Activated T-cell treated with anti-CD3 and anti-CD28 coated beads, Interleukin-2, amount 50 U/mL, for 1 hour (primary cell): Measurements from ENCODE around the gene SLC9A8.
"Not testable (repeated sequence)": the region's sequence is repeated elsewhere in the genome, so short reads cannot be mapped to it uniquely, and the experiment has no call there.

ENCODE experiments used
- DNase-seq: peaks from one replicate; pipeline ENCODE4 v3.0.0-alpha.2; 2020

Gene SLC9A8

DNA sequence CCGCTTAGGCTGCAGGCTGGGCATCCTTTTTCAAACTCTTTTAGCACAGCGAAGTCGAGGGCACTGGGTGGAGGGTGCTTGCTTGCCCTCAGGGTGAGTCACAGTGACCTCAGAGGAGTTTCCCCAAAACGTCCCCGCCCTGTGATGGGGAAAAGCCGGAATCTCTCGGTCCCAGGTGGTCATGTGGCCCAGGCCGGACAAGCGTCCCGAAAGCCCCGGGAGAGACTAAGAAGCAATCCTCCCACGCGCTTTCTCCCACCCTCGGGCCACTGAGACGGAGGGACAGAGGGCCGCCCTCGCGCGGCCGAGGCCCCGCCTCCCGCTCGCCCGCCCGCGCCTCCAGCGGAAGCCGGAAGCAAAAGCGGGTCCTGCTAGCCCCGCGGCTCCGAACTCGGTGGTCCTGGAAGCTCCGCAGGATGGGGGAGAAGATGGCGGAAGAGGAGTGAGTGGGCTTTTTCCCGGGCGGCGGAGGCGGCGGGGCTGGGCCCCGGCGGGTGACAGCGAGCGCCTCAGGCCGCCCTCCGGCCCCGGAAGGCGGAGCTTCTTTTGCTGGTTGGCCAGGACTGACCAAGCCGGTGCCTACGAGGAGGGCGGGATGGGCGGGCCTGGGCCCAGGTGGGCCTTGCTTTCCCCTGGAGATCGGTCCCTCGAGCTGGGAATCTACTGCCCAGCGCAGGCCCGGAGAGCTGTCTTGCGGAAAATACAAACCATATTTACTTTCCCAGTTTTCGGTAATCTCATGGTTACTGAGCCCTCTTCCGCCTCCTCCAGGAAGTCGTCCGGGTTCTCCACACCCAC, at the start of gene SLC9A8:
SLC9A8 (plus strand) TSS at position 322 of the 798 bp plus-strand sequence; CDS start at position 417, 95 bp downstream.
- DNase-seq = peak; percentile 83

- DNase-seq = no peak
Measured at GRCh38 chr20:49762940-49763766, 49.5 kb upstream of the SLC9A8 start.

GRCh38 chr20:49765413-49765736, 47.3 kb upstream of the SLC9A8 start:
- DNase-seq = no peak

GRCh38 chr20:49765846-49766541, 46.6 kb upstream of the SLC9A8 start:
- DNase-seq = no peak

DNA sequence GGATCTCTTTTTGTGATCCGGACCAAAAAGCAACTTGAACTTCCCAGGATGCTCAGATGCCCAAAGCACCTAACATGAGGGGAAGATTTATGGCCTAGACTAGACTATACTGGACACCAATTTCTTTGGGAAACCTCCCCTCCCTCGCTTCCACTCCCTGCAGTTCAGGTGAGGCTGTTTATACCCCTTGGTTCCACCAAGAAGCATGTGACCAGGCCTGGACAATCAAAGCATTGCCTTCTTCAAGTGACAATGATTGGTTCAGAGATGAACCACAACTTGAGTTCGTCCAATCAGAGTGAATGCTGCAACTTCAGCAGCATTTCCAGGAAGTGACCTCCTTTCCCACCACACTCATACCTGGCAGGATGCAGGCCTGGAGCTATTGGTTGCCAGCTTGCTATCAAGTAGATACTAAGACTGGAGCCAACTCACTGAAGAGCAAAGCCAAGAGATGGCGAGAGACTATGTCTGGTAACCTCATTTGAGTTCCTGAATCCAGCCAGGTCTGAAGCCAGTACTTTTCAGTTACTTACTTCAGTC, 45.6 kb upstream of the SLC9A8 start:
- no peak for DNase-seq

DNA sequence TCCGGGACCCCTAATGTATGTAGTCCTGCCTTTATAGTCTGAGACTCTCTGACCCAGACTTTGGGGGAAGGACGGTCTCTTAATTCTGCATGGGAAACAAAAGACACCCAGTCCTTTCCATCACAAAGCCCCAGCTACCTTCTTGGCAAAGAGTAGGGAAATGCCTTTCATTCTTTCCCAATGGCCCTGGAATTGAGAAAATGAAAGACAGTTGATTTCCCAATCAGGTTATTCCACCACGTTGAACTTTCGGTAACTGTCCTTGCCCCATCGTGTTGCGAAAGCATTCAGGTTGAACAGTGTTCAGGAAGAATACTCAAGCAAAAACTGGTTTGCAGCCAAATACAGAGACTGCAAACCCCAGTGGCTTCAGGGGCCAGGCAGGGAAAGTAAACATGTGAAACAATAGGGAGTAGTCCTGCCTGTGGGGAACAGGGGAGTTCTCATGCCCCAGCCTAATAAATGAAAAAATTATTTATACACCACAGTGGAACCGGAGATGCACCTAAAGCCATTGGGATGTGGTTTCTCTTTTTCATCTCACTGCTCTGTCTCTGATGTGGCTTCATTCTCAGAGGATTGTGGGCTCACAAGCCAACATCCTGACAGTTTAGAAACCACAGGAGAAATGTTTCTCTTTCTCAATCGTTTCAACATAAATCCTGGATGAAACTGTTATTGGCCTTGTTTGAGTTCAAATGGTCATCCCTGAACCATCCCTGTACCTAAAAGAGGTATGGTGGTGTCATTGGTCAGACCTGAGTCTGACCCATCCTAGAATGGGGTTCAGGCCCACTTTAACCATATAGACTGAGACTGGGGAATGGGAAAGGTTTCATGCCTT, 44.2 kb upstream of the SLC9A8 start:
- DNase-seq = peak; percentile 22

DNA sequence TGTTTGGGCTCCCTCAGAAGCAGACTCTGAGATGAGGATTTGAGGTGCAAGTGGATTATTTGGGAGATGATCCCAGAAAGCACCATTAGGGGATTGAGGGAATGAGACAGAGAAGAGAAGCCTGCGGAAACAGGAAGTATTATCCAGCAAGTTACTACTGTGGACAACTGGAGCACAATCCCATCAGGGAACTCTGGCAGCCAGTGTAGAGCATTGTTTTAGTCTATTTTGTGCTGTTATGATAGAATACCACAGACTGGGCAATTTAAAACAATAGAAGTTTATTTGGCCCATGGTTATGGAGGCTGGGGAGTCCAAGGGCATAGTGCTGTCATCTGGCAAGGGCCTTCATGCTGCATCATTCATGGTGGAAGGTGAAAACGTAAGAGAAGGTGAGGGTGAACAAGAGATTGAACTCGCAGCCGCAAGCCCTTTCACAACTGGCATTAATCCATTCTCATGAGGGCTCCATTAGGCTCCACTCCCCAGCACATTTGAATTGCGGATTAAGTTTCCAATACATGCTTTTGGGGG, 43.5 kb upstream of the SLC9A8 start:
- DNase-seq = no peak

- no peak for DNase-seq
Measured at GRCh38 chr20:49770634-49771033, 42.0 kb upstream of the SLC9A8 start.

- DNase-seq = not testable (repeated sequence)
Measured at GRCh38 chr20:49774213-49774612, 38.4 kb upstream of the SLC9A8 start.

DNA sequence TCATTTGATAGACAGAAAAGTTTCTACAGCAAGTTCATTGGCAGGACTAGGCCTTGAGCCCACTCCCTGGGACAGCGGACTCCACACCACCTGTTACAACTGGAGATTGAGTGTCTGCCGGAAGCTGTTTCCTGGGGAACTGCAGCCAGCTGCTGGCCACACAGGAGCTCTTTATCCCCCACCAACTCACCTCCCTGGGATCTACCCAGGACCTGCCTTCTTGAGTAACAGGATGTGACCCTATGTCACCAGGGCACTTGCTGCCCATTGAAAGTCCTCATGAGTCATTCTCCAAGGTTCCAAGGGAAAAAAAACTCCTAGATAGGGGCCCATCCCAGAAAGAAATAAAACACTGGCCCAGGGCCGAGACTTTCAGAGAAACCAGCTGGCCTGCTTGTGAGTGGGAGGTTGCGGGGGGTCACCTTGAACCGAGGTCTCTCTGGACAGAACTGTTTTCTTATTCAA, 37.4 kb upstream of the SLC9A8 start:
- DNase-seq = no peak

DNA sequence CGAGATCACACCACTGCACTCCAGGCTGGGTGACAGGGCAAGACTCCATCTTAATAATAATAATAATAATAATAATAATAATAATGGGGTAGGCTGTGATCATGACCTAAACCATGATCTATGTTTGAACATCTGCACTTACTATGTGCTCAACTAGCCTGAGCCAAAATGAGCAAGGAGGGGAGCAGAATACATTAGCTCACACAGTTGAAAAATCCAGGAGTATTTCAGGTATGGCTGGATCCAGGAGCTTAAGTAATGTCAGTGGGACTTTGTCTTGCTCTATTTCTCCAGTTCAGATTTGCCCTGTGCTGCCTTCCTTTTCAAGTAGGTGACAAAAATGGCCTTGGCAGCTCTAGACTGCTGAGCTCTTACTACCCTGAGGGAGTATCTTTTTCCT, 32.7 kb upstream of the SLC9A8 start:
- DNase-seq = no peak

DNA sequence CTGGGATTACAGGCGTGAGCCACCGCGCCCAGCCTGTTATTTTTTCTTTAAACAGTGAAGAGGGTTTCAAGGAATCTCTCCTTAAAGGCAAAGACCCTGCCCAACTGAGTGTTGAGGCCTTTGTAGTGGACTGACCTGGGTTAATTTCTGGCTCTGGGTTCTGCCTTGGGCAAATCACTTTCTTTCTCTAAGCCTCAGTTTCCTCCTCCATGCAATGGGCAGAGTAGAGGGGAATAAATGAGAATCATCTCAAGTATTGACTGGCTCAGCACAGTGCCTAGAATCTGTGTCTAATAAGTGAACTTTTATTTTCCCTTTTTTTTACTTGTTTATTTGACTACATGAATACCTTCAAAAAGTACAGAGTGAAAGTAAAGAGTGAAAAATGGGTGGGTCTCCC, 31.0 kb upstream of the SLC9A8 start:
- no peak for DNase-seq

GRCh38 chr20:49782439-49782838, 30.2 kb upstream of the SLC9A8 start:
- not testable (repeated sequence) for DNase-seq

DNA sequence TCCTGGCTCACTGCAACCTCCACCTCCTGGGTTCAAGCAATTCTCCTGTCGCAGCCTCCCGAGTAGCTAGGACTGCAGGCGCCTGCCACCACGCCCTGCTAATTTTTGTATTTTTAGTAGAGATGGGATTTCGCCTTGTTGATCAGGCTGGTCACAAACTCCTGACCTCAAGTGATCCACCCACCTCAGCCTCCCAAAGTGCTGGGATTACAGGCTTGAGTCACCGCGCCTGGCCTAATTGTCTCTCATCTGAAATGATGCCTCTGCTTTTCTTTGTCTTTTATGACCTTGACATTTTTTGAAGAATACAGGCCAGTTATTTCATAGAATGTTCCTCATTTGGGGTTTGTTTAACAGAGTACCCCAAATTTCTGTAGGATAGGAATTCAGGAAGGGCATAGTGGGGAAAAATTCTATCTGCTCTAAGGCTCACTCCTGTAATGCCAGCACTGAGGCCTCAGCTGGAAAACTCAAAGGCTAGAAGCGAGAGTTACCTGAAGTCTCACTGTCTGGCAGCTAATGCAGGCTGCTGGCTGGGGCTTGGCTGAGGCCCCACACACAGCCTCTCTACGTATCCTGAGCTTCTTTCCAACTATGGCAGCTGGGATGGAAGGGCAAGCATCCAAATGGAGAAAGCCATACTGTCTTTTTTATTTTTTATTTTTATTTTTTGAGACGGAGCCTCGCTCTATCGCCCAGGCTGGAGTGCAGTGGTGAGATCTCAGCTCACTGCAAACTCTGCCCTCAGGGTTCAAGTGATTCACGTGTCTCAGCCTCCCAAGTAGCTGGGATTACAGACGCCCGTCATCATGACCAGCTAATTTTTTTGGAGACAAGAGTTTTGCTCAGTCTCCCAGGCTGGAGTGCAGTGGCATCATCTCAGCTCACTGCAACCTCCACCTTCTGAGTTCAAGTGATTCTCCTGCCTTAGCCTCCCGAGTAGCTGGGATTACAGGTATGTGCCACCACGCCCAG, 29.3 kb upstream of the SLC9A8 start:
- not testable (repeated sequence) for DNase-seq

- no peak for DNase-seq
Measured at GRCh38 chr20:49784291-49784690, 28.3 kb upstream of the SLC9A8 start.

DNA sequence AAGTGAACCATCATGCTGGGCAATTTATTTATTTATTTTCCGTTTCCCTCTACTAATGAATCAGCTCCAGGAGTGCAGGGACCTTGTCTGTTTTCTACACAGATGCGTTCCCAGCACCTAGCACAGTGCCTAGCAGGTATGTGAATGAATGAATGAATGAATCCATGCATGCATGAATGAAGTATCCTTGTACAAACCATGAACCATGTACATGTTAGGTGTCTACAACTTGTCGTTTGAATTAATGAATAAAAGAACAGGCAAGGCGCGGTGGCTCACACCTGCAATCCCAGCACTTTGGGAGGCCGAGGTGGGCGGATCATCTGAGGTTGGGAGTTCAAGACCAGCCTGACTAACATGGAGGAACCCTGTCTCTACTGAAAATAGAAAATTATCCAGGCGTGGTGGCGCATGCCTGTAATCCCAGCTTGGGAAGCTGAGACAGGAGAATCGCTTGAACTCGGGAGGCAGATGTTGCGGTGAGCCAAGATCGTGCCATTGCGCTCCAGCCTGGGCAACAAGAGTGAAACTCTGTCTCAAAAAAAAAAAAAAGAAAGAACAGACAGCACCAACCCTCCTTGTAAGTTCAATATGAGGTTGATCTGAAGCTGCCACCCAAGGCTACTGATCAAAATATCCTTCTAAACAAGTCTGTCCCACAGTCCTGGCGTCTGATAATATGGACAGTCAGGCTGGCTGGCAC, 27.3 kb upstream of the SLC9A8 start:
- DNase-seq = no peak

GRCh38 chr20:49785852-49786175, 26.8 kb upstream of the SLC9A8 start:
- DNase-seq = no peak

DNA sequence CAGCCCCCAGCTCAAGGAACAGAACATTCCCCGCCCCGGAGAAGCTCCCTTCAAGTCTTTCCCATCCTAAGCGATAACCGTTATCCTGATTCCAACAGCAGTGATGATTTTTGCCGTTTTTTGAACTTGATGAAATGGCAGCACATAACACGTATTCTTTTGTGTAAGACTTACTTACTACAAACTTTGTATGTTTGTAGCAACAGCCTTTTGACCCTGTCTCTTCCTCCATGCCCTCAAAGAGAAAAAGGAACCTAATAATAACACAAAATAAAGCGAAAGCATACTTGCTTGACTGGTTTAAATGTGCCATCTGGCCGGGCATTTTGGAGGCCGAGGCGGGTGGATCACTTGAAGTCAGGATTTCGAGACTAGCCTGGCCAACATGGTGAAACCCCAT, 26.4 kb upstream of the SLC9A8 start:
- DNase-seq = no peak

DNA sequence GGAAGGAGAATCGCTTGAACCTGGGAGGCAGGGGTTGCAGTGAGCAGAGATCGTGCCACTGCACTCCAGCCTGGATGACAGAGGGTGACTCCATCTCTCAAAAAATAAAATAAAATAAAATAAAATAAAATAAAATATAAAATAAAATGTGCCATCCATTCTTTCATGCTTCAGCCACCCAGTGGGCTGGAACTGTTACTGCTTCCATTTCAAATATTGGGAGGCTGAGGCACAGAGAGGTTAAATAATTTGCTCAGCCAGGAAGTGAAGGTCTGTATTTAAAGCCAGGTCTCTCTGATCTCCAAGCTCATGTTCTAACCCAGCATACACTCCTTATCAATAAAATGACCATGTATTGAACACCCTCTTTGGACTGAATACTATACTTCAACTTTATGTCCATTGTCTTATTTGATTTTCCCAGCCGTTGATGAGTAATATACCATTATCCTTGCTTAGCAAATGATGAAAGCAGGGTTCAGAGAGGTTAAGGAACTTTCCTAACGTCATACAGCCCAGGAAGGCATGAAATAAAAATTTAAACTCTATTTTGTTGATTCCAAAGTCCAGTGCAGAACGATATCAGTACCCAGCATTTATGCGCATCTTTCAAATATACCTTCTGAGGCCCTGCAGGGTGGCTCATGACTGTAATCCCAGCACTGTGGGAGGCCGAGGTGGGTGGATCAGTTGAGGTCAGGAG, 25.8 kb upstream of the SLC9A8 start:
- no peak for DNase-seq
